OCI-LY7 (cell line): Measurements from ENCODE around the gene HYAL1. TPM values are rescaled to one million over a fixed set of nuclear protein-coding genes. Genes with fewer than 3 reads are reported as not detected.

Source experiments
- BruUV-seq: library from RNA; stranded (reverse); fragments of 400-500 nt; replicated peaks from 2 replicates; lab custom pipeline; 2021; lab: Mats Ljungman, UMichigan
- CTCF ChIA-PET: fragments of 300-600 bp; sonication (Branson Sonifier 250); formaldehyde crosslinking; loops from one replicate; lab custom pipeline; 2022; ENCODE audit warnings: antibody characterized with exemption; ENCODE audit not compliant: unreplicated experiment; lab: Charles Lee
- POLR2A ChIA-PET: fragments of 300-600 bp; sonication (Branson Sonifier 250); formaldehyde crosslinking; loops from one replicate; lab custom pipeline; 2022; ENCODE audit warnings: antibody characterized with exemption; lab: Charles Lee
- DNase-seq: peaks from one replicate; pipeline ENCODE4 v3.0.0-alpha.2; 2015; ENCODE audit warnings: low spot score
- H2AFZ ChIP-seq: fragments of 200-600 bp; sonication (generic), shearing (Covaris generic); 2 replicates; pipeline ENCODE4 v1.6.1; 2014; ENCODE audit warnings: mild to moderate bottlenecking, antibody characterized with exemption, low read length, moderate library complexity
- H3K27ac ChIP-seq: fragments of 200-600 bp; sonication (generic); 2 replicates; pipeline ENCODE4 v1.5.1; 2014; ENCODE audit warnings: mixed run types, low read depth, mild to moderate bottlenecking, moderate library complexity, low read length, inconsistent platforms; ENCODE audit not compliant: poor library complexity, severe bottlenecking
- H3K36me3 ChIP-seq: fragments of 200-600 bp; sonication (generic); 2 replicates; pipeline ENCODE4 v1.6.1; 2014; ENCODE audit warnings: mild to moderate bottlenecking, antibody characterized with exemption, low read length, moderate library complexity, mixed read lengths; ENCODE audit not compliant: insufficient read depth
- H3K4me1 ChIP-seq: fragments of 200-600 bp; sonication (generic); 2 replicates; pipeline ENCODE4 v1.5.1; 2014; ENCODE audit warnings: mild to moderate bottlenecking, low read length; ENCODE audit not compliant: insufficient read depth, poor library complexity, severe bottlenecking
- H3K4me2 ChIP-seq: fragments of 200-600 bp; sonication (generic); 2 replicates; pipeline ENCODE4 v1.6.1; 2014; ENCODE audit warnings: mild to moderate bottlenecking, low read length
- H3K4me3 ChIP-seq: fragments of 200-600 bp; sonication (generic); 2 replicates; pipeline ENCODE4 v1.5.1; 2014; ENCODE audit warnings: mild to moderate bottlenecking, low read depth, low read length; ENCODE audit not compliant: poor library complexity, severe bottlenecking
- H3K79me2 ChIP-seq: fragments of 200-600 bp; sonication (generic); 2 replicates; pipeline ENCODE4 v1.6.1; 2016; ENCODE audit warnings: low read depth, mild to moderate bottlenecking, low read length, moderate library complexity, mixed read lengths; ENCODE audit not compliant: insufficient read depth
- H3K9me2 ChIP-seq: fragments of 200-600 bp; sonication (generic); 2 replicates; pipeline ENCODE4 v1.6.1; 2016; ENCODE audit warnings: mild to moderate bottlenecking, low read length, mixed read lengths; ENCODE audit not compliant: insufficient read depth
- H3K9me3 ChIP-seq: fragments of 200-600 bp; sonication (generic); 2 replicates; pipeline ENCODE4 v1.6.1; 2014; ENCODE audit warnings: mild to moderate bottlenecking, mixed run types, low read length, mixed read lengths
- H4K20me1 ChIP-seq: fragments of 200-600 bp; sonication (generic); 2 replicates; pipeline ENCODE4 v1.6.1; 2014; ENCODE audit warnings: mild to moderate bottlenecking, antibody characterized with exemption, low read length, moderate library complexity, mixed read lengths; ENCODE audit not compliant: insufficient read depth
- EZH2phosphoT487 ChIP-seq: fragments of 200-600 bp; sonication (generic); IDR thresholded peaks from 2 replicates; pipeline ENCODE4 v1.6.1; 2018; ENCODE audit warnings: low read depth, borderline replicate concordance, mild to moderate bottlenecking, mixed run types, antibody characterized with exemption, low read length, moderate library complexity, mixed read lengths
- intact Hi-C: fragments of 100-400 bp; cut with micrococcal nuclease; formaldehyde crosslinking; loops from one replicate; pipeline ENCODE4 v1.10.0; 2022; ENCODE audit not compliant: unreplicated experiment
- total RNA-seq, 2 experiments: library from RNA; depleted of rRNA in 1 of 2; stranded (reverse); fragments of >200 nt in 1 of 2; shearing (Covaris generic) in 1 of 2; gene quantifications; 2 replicates each; pipeline ENCODE4 v1.2.3, GENCODE V29; 2014 to 2022
- TF ChIP-seq, protein P1 (sequence below): fragments of 200-600 bp; sonication (generic); conservative IDR thresholded peaks from 2 replicates; pipeline ENCODE4 v1.5.1; 2014; ENCODE audit warnings: mild to moderate bottlenecking, antibody characterized with exemption, low read length, moderate library complexity, mixed read lengths

HYAL1 gene
- total RNA-seq, 2 experiments from 2014 or later = 0.36 to 0.85 TPM

GRCh38 chr3:50260027-50260941 lies 43.1 kb downstream of the HYAL1 start:
- Histone ChIP-seq H3K9me3 (no peaks in the 10 kb centered on the region), H4K20me1 (no peaks in the 10 kb centered on the region), H3K4me1 (peaks cover 4% of the 10 kb centered on the region), H3K4me2 (peak overlapping the region; percentile 64), H3K27ac (no peak overlapping the region), H3K79me2 (no peaks in the 10 kb centered on the region), H2AFZ (no peak overlapping the region), H3K9me2 (no peaks in the 10 kb centered on the region), H3K4me3 (peak overlapping the region; percentile 50), H3K36me3 (peaks cover 42% of the 10 kb centered on the region)
- ChIA-PET CTCF (interaction anchor here (0.6 to 1.9 kb wide), 5 partner anchors 9 to 35 kb away, joined by 3 to 6 read pairs (median 3); no protein-coding TSS in a partner anchor), POLR2A (interaction anchor here (0.6 kb wide), 1 partner anchor 23 kb away, joined by 3 read pairs; no protein-coding TSS in a partner anchor)
- no TSS peak for BruUV-seq
- intact Hi-C loops = no loop called here
- TF ChIP-seq, protein P1, sequence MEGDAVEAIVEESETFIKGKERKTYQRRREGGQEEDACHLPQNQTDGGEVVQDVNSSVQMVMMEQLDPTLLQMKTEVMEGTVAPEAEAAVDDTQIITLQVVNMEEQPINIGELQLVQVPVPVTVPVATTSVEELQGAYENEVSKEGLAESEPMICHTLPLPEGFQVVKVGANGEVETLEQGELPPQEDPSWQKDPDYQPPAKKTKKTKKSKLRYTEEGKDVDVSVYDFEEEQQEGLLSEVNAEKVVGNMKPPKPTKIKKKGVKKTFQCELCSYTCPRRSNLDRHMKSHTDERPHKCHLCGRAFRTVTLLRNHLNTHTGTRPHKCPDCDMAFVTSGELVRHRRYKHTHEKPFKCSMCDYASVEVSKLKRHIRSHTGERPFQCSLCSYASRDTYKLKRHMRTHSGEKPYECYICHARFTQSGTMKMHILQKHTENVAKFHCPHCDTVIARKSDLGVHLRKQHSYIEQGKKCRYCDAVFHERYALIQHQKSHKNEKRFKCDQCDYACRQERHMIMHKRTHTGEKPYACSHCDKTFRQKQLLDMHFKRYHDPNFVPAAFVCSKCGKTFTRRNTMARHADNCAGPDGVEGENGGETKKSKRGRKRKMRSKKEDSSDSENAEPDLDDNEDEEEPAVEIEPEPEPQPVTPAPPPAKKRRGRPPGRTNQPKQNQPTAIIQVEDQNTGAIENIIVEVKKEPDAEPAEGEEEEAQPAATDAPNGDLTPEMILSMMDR = peak; percentile 89
- TF ChIP-seq EZH2phosphoT487 = no peak
- DNase-seq = peak; percentile 83

DNA sequence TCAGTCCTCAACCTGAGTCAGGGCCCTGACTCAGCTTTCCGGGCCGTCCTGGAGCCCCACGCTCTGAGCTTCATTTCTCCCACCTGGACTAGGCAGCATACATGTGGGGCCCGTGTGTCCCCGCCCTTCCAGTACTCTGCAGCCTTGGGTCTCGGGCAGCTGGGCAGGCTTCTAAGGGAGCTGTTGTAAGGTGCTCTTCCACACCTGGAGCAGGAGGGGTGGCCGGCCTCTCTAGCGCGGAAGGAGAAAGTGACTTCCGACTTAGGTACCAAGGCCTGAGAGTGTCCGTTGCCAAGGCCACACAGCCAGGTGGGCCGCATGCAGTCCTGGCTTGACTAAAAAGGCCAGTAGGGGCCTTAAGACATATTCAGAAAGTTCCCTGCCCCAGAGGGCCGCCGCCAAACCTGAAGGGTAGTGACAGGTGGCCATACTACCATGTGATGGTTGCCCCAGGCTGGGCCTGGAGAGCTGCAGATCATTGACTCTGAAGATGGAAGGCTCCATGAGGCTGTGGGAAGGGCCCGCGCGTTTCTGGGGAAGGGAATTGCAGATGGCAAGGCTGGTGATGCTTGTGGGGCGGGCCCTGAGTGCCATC lies 43.8 kb downstream of the HYAL1 start:
- no peaks in the 10 kb centered on the region for H4K20me1 ChIP-seq
- CTCF ChIA-PET = interaction anchor here (0.6 to 1.9 kb wide), 5 partner anchors 9 to 67 kb away, joined by 3 to 6 read pairs (median 3); no protein-coding TSS in a partner anchor
- no peaks in the 10 kb centered on the region for H3K79me2 ChIP-seq
- no TSS peak for BruUV-seq
- H3K9me3 ChIP-seq = no peaks in the 10 kb centered on the region
- intact Hi-C loops = no loop called here
- no peak overlapping the region for H3K27ac ChIP-seq
- H3K4me1 ChIP-seq = peaks cover 4% of the 10 kb centered on the region
- no peak for DNase-seq
- H3K36me3 ChIP-seq = peaks cover 47% of the 10 kb centered on the region
- H2AFZ ChIP-seq = no peak overlapping the region
- POLR2A ChIA-PET = interaction anchor here (0.6 kb wide), 2 partner anchors 22 to 24 kb away, joined by 3 read pairs; partner anchors contain the start of gene GNAI2
- TF ChIP-seq, protein P1 = no peak
- TF ChIP-seq EZH2phosphoT487 = no peak
- H3K4me3 ChIP-seq = peak overlapping the region; percentile 50
- H3K4me2 ChIP-seq = peak overlapping the region; percentile 64; the same call in 1 of the 2 replicates
- H3K9me2 ChIP-seq = no peaks in the 10 kb centered on the region
